ENCODE data around the gene MDM4. TPM values are rescaled to one million over a fixed set of nuclear protein-coding genes. Genes with fewer than 3 reads are reported as not detected.

Gene MDM4
- total RNA-seq, 1 experiment from 2014 or later: 56.5 TPM

DNA sequence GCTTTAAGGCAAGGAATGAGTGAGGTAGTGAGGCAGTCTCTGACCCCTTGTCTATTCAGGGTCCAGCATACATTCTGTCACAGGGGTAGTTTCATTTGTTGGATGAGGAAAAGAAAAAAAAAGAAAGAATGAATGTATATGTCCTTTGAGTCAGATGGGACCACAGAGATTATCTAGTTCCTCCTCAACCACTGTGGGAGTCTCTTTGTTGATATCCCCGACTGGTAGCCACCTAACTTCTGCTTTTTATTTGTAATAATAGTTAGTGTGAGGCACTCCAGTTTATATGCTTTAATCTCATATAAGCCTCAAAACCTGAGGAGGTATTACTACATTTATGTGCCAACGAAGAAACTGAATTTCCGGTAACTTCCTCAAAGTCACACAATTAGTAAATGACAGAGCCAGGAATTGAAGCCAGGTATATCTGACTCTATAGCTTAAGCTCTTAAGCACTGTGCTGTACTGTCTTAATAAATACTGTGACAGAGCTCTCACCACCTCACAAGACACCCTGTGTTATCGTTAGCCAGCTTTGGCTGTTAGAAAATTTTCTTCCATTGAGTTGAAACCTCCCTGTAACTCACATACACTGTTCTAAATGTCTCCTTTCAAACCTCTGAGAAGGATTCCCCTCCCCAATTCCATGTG, 82.2 kb downstream of the MDM4 start:
- Histone ChIP-seq H3K9me3 (no peaks in the 10 kb centered on the region), H3K4me3 (ENCODE audit: low read depth, low read length) (no peak overlapping the region), H3K27me3 (replicated peaks; ENCODE audit: control insufficient read depth, insufficient read depth, low read length) (no peaks in the 10 kb centered on the region), H3K4me1 (no peaks in the 10 kb centered on the region), H3K36me3 (ENCODE audit: control insufficient read depth, insufficient read depth, low read length) (no peaks in the 10 kb centered on the region)
- DNase-seq: no peak
- H3K27me3 Mint-ChIP-seq (ENCODE audit: insufficient read depth, unreplicated experiment): peaks cover 2% of the 10 kb centered on the region
- ChIA-PET POLR2A (no interaction called here), CTCF (no interaction called here)
- TF ChIP-seq, protein P1, sequence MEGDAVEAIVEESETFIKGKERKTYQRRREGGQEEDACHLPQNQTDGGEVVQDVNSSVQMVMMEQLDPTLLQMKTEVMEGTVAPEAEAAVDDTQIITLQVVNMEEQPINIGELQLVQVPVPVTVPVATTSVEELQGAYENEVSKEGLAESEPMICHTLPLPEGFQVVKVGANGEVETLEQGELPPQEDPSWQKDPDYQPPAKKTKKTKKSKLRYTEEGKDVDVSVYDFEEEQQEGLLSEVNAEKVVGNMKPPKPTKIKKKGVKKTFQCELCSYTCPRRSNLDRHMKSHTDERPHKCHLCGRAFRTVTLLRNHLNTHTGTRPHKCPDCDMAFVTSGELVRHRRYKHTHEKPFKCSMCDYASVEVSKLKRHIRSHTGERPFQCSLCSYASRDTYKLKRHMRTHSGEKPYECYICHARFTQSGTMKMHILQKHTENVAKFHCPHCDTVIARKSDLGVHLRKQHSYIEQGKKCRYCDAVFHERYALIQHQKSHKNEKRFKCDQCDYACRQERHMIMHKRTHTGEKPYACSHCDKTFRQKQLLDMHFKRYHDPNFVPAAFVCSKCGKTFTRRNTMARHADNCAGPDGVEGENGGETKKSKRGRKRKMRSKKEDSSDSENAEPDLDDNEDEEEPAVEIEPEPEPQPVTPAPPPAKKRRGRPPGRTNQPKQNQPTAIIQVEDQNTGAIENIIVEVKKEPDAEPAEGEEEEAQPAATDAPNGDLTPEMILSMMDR (IDR thresholded peaks at IDR 0.05; ENCODE audit: insufficient read depth in 1 of 2, low read depth in 1 of 2, low read length in 1 of 2, severe bottlenecking in 1 of 2, unreplicated experiment in 1 of 2): no peak
- intact Hi-C loops (cut with micrococcal nuclease; ENCODE audit: unreplicated experiment): no loop called here
- no peak overlapping the region for H3K4me3 Mint-ChIP-seq (ENCODE audit: unreplicated experiment)
- H3K9me3 Mint-ChIP-seq (ENCODE audit: unreplicated experiment): no peaks in the 10 kb centered on the region
- H3K27ac Mint-ChIP-seq (ENCODE audit: unreplicated experiment): no peak overlapping the region
- H3K36me3 Mint-ChIP-seq (ENCODE audit: insufficient read depth, unreplicated experiment): peaks cover 5% of the 10 kb centered on the region
- no TSS peak for BruUV-seq (replicated peaks)
- no peaks in the 10 kb centered on the region for H3K4me1 Mint-ChIP-seq (ENCODE audit: low read depth, unreplicated experiment)

DNA sequence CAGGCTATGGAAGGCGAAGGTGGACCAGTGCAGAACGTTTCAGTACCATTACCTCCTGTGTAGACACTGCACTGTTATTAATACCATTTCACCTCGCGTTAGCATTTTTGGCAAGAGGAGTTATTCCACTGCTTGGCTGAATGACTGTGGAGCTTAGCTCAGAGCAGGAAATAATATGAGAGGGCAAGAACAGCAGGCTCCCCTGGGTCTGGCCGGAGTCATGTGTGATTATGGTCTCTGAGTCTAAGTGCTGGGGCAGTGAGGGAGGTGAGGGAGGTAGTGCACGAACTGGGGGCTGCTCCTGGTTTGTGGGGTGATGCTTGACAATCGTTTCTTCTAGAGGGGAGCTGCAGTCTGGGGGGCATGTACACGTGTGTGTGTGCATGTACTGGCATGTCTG, 82.9 kb downstream of the MDM4 start:
- POLR2A ChIA-PET: no interaction called here
- H3K4me1 Mint-ChIP-seq (ENCODE audit: low read depth, unreplicated experiment): no peaks in the 10 kb centered on the region
- no peak for DNase-seq
- TF ChIP-seq, protein P1 (IDR thresholded peaks at IDR 0.05; ENCODE audit: insufficient read depth in 1 of 2, low read depth in 1 of 2, low read length in 1 of 2, severe bottlenecking in 1 of 2, unreplicated experiment in 1 of 2): no peak
- CTCF ChIA-PET: no interaction called here
- peaks cover 5% of the 10 kb centered on the region for H3K36me3 Mint-ChIP-seq (ENCODE audit: insufficient read depth, unreplicated experiment)
- H3K9me3 Mint-ChIP-seq (ENCODE audit: unreplicated experiment): no peaks in the 10 kb centered on the region
- BruUV-seq (replicated peaks): no TSS peak
- Histone ChIP-seq H3K4me1 (no peaks in the 10 kb centered on the region), H3K4me3 (ENCODE audit: low read depth, low read length) (no peak overlapping the region), H3K9me3 (no peaks in the 10 kb centered on the region), H3K27me3 (replicated peaks; ENCODE audit: control insufficient read depth, insufficient read depth, low read length) (no peaks in the 10 kb centered on the region), H3K36me3 (ENCODE audit: control insufficient read depth, insufficient read depth, low read length) (no peaks in the 10 kb centered on the region)
- H3K4me3 Mint-ChIP-seq (ENCODE audit: unreplicated experiment): no peak overlapping the region
- H3K27ac Mint-ChIP-seq (ENCODE audit: unreplicated experiment): no peak overlapping the region
- intact Hi-C loops (cut with micrococcal nuclease; ENCODE audit: unreplicated experiment): no loop called here
- H3K27me3 Mint-ChIP-seq (ENCODE audit: insufficient read depth, unreplicated experiment): peaks cover 2% of the 10 kb centered on the region

DNA sequence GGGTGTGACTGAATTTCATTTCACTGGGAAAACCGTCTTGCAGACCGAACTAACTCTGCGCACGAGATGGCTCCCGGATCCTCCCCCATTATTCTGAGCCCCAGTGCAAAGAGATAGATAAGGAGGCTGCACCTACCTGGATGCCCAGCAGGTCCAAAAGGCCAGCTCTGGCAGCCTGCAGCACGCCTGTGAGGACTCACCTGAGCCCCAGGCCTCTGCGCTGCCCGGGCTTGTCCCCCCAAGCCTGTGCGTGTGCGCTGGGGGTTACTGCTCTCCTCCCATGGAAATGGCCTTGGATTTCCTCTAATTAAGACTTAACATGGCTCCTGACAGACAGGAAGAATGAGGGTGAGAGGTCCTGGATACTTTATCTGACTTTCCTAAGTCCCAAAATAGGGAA, 83.4 kb downstream of the MDM4 start:
- no peaks in the 10 kb centered on the region for H3K9me3 Mint-ChIP-seq (ENCODE audit: unreplicated experiment)
- POLR2A ChIA-PET: no interaction called here

More for the DNA sequence above, 83.4 kb downstream of the MDM4 start:
- H3K4me3 Mint-ChIP-seq (ENCODE audit: unreplicated experiment): no peak overlapping the region
- no TSS peak for BruUV-seq (replicated peaks)
- no peak overlapping the region for H3K27ac Mint-ChIP-seq (ENCODE audit: unreplicated experiment)
- H3K4me1 Mint-ChIP-seq (ENCODE audit: low read depth, unreplicated experiment): no peaks in the 10 kb centered on the region
- H3K36me3 ChIP-seq (ENCODE audit: control insufficient read depth, insufficient read depth, low read length): no peaks in the 10 kb centered on the region
- no peak for DNase-seq
- H3K4me3 ChIP-seq (ENCODE audit: low read depth, low read length): no peak overlapping the region
- TF ChIP-seq, protein P1 (IDR thresholded peaks at IDR 0.05; ENCODE audit: insufficient read depth in 1 of 2, low read depth in 1 of 2, low read length in 1 of 2, severe bottlenecking in 1 of 2, unreplicated experiment in 1 of 2): no peak
- H3K9me3 ChIP-seq: no peaks in the 10 kb centered on the region
- intact Hi-C loops (cut with micrococcal nuclease; ENCODE audit: unreplicated experiment): no loop called here
- H3K27me3 ChIP-seq (replicated peaks; ENCODE audit: control insufficient read depth, insufficient read depth, low read length): no peaks in the 10 kb centered on the region
- CTCF ChIA-PET: no interaction called here
- peaks cover 2% of the 10 kb centered on the region for H3K27me3 Mint-ChIP-seq (ENCODE audit: insufficient read depth, unreplicated experiment)
- peaks cover 5% of the 10 kb centered on the region for H3K36me3 Mint-ChIP-seq (ENCODE audit: insufficient read depth, unreplicated experiment)
- no peaks in the 10 kb centered on the region for H3K4me1 ChIP-seq
